ENCODE data around the gene BLM. TPM values are rescaled to one million over a fixed set of nuclear protein-coding genes. Genes with fewer than 3 reads are reported as not detected.

Gene BLM
- total RNA-seq, 1 donor from 2014 or later = 3.7 TPM

DNA sequence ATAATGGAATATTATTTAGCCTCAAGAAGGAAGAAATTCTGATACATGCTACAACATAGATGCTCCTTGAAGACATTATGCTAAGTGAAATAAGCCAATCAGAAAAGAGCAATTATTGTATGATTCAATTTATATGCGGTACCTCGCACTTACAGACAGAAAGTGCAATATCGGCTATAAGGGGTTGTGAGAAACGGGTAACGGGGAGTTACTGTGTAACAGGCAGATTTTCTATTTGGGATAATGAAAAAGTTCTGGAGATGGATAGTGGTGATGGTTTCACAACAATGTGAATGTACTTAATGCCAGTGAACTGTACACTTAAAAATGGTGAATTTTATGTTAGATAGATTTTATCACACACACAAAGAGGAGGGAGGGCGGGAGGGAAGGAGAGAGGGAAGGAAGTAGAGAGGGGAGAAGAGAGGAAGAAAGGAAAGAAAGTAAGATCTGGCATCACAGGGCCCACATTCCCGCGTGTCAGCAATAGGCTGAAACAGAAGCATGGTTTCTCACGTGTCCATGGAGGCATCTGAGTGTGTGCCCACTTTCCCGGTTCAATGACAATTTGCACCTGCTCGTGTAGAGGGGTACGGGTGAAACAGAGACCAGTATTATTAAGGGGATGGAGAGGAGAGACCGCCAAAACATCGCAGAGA, 700 bp upstream of the BLM start:
- Mint-ChIP-seq H3K4me1 (ENCODE audit: low read depth, unreplicated experiment) (peaks cover 8% of the 10 kb centered on the region), H3K27me3 (ENCODE audit: low read depth, unreplicated experiment) (no peaks in the 10 kb centered on the region), H3K4me3 (ENCODE audit: unreplicated experiment) (peak overlapping the region; percentile 98), H3K27ac (ENCODE audit: unreplicated experiment) (peak overlapping the region; percentile 75), H3K9me3 (ENCODE audit: unreplicated experiment) (no peaks in the 10 kb centered on the region), H3K36me3 (ENCODE audit: low read depth, unreplicated experiment) (no peaks in the 10 kb centered on the region)
- no peak for FAIRE-seq
- H3K4me1 ChIP-seq (ENCODE audit: insufficient read depth, low read length) = peaks cover 11% of the 10 kb centered on the region
- H3K9ac ChIP-seq (ENCODE audit: low read length) = peak overlapping the region; percentile 86
- no peaks in the 10 kb centered on the region for H4K20me1 ChIP-seq (ENCODE audit: insufficient read depth, low read length)
- H3K27ac ChIP-seq (ENCODE audit: low read depth, low read length) = peak overlapping the region; percentile 71
- H3K4me3 ChIP-seq (ENCODE audit: insufficient read depth, low read depth, low read length) = peak overlapping the region; percentile 81
- DNase-seq (ENCODE audit: low read depth) = peak; percentile 11
- peak overlapping the region; percentile 88 for H3K4me2 ChIP-seq (ENCODE audit: low read length)
- no peaks in the 10 kb centered on the region for H3K9me3 ChIP-seq (ENCODE audit: insufficient read depth, low read depth, low read length)
- H3K36me3 ChIP-seq (ENCODE audit: insufficient read depth, low read length) = no peaks in the 10 kb centered on the region
- H2AFZ ChIP-seq (ENCODE audit: low read depth, low read length) = peak overlapping the region; percentile 91
- no peaks in the 10 kb centered on the region for H3K27me3 ChIP-seq (ENCODE audit: insufficient read depth, low read length)
- no peak for TF ChIP-seq CTCF (IDR thresholded peaks at IDR 0.05; ENCODE audit: insufficient read depth, low read depth, low read length)
- no peak for TF ChIP-seq EZH2 (IDR thresholded peaks at IDR 0.05; ENCODE audit: insufficient read depth, low read length)
- H3K79me2 ChIP-seq (ENCODE audit: insufficient read depth, low read length) = peaks cover 25% of the 10 kb centered on the region

DNA sequence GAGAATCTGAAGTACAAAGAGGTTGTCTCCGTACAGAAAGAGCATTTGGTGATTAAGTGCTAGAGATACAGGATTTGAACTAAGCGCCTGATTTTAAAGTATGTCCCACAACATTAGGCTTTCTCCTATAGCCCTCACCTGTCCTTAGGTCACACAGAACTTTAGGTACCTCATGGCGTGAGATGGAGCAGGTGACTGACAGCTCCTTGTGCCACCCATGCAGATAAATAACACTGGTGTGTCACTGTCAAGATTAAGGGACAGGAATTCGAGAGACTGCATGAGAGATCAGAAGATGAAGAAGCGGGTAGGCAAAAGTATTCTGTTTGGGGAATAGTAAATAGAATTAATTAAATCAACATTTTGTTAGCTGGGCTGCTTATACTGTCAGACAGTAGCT, 1.1 kb downstream of the BLM start:
- peak overlapping the region; percentile 86 for H3K9ac ChIP-seq (ENCODE audit: low read length)
- H3K27me3 ChIP-seq (ENCODE audit: insufficient read depth, low read length) = no peaks in the 10 kb centered on the region
- H3K27me3 Mint-ChIP-seq (ENCODE audit: low read depth, unreplicated experiment) = no peaks in the 10 kb centered on the region
- H4K20me1 ChIP-seq (ENCODE audit: insufficient read depth, low read length) = no peaks in the 10 kb centered on the region
- no peak overlapping the region for H3K27ac Mint-ChIP-seq (ENCODE audit: unreplicated experiment)
- FAIRE-seq (no peak), DNase-seq (ENCODE audit: low read depth) (no peak)
- H3K9me3 Mint-ChIP-seq (ENCODE audit: unreplicated experiment) = no peaks in the 10 kb centered on the region
- H3K9me3 ChIP-seq (ENCODE audit: insufficient read depth, low read depth, low read length) = no peaks in the 10 kb centered on the region
- peak overlapping the region; percentile 98 for H3K4me3 Mint-ChIP-seq (ENCODE audit: unreplicated experiment)
- no peaks in the 10 kb centered on the region for H3K36me3 Mint-ChIP-seq (ENCODE audit: low read depth, unreplicated experiment)
- peak overlapping the region; percentile 81 for H3K4me3 ChIP-seq (ENCODE audit: insufficient read depth, low read depth, low read length)
- peaks cover 25% of the 10 kb centered on the region for H3K79me2 ChIP-seq (ENCODE audit: insufficient read depth, low read length)
- peaks cover 8% of the 10 kb centered on the region for H3K4me1 Mint-ChIP-seq (ENCODE audit: low read depth, unreplicated experiment)
- peaks cover 11% of the 10 kb centered on the region for H3K4me1 ChIP-seq (ENCODE audit: insufficient read depth, low read length)
- no peak for TF ChIP-seq CTCF (IDR thresholded peaks at IDR 0.05; ENCODE audit: insufficient read depth, low read depth, low read length)
- TF ChIP-seq EZH2 (IDR thresholded peaks at IDR 0.05; ENCODE audit: insufficient read depth, low read length) = no peak
- H3K27ac ChIP-seq (ENCODE audit: low read depth, low read length) = no peak overlapping the region
- H2AFZ ChIP-seq (ENCODE audit: low read depth, low read length) = peak overlapping the region; percentile 81
- no peaks in the 10 kb centered on the region for H3K36me3 ChIP-seq (ENCODE audit: insufficient read depth, low read length)
- H3K4me2 ChIP-seq (ENCODE audit: low read length) = peak overlapping the region; percentile 88

- H2AFZ ChIP-seq (ENCODE audit: low read depth, low read length) = no peak overlapping the region
- Mint-ChIP-seq H3K4me1 (ENCODE audit: low read depth, unreplicated experiment) (peaks cover 8% of the 10 kb centered on the region), H3K27ac (ENCODE audit: unreplicated experiment) (no peak overlapping the region), H3K9me3 (ENCODE audit: unreplicated experiment) (no peaks in the 10 kb centered on the region), H3K27me3 (ENCODE audit: low read depth, unreplicated experiment) (no peaks in the 10 kb centered on the region), H3K36me3 (ENCODE audit: low read depth, unreplicated experiment) (no peaks in the 10 kb centered on the region), H3K4me3 (ENCODE audit: unreplicated experiment) (no peak overlapping the region)
- TF ChIP-seq CTCF (IDR thresholded peaks at IDR 0.05; ENCODE audit: insufficient read depth, low read depth, low read length) (no peak), EZH2 (IDR thresholded peaks at IDR 0.05; ENCODE audit: insufficient read depth, low read length) (no peak)
- FAIRE-seq (no peak), DNase-seq (ENCODE audit: low read depth) (no peak)
- H3K4me3 ChIP-seq (ENCODE audit: insufficient read depth, low read depth, low read length) = no peak overlapping the region
- H4K20me1 ChIP-seq (ENCODE audit: insufficient read depth, low read length) = no peaks in the 10 kb centered on the region
- no peak overlapping the region for H3K4me2 ChIP-seq (ENCODE audit: low read length)
- no peak overlapping the region for H3K27ac ChIP-seq (ENCODE audit: low read depth, low read length)
- peaks cover 11% of the 10 kb centered on the region for H3K4me1 ChIP-seq (ENCODE audit: insufficient read depth, low read length)
- no peak overlapping the region for H3K9ac ChIP-seq (ENCODE audit: low read length)
- no peaks in the 10 kb centered on the region for H3K36me3 ChIP-seq (ENCODE audit: insufficient read depth, low read length)
- no peaks in the 10 kb centered on the region for H3K9me3 ChIP-seq (ENCODE audit: insufficient read depth, low read depth, low read length)
- H3K79me2 ChIP-seq (ENCODE audit: insufficient read depth, low read length) = peaks cover 28% of the 10 kb centered on the region
- H3K27me3 ChIP-seq (ENCODE audit: insufficient read depth, low read length) = no peaks in the 10 kb centered on the region
Observed at GRCh38 chr15:90720131-90720530, 3.0 kb downstream of the BLM start.

Measured in astrocyte (in vitro differentiated cells and primary cell).